ENCODE results near the gene SCD. TPM values are rescaled to one million over a fixed set of nuclear protein-coding genes. Genes with fewer than 3 reads are reported as not detected.

The SCD gene
- total and polyA plus RNA-seq, 2 experiments from 2014 or later: 325 to 816 TPM

GRCh38 chr10:100347568-100348195 is 649 bp downstream of the SCD start (continued):
- TF ChIP-seq ZNF462 (CRISPR knock-in tag; IDR thresholded peaks at IDR 0.05) (no peak), JUNB (IDR thresholded peaks at IDR 0.05; ENCODE audit: unreplicated experiment) (no peak)

GRCh38 chr10:100348389-100348927 is 1.4 kb downstream of the SCD start:
- H3K9me2 ChIP-seq (ENCODE audit: insufficient read depth): no peaks in the 10 kb centered on the region
- H3K36me3 Mint-ChIP-seq (ENCODE audit: low read depth): peaks cover 60% of the 10 kb centered on the region
- ATAC-seq (no peak), DNase-seq (ENCODE audit: low spot score) (no peak)
- H3K4me1 Mint-ChIP-seq: peaks cover 56% of the 10 kb centered on the region
- peaks cover 56% of the 10 kb centered on the region for H4K20me1 ChIP-seq (replicated peaks; ENCODE audit: insufficient read depth)
- H3K27ac ChIP-seq (ENCODE audit: low read depth): peak overlapping the region; percentile 66
- H3K79me2 ChIP-seq (replicated peaks; ENCODE audit: insufficient read depth): peaks cover 79% of the 10 kb centered on the region
- peak overlapping the region; percentile 100 for H3K4me3 ChIP-seq
- H3K27me3 ChIP-seq (ENCODE audit: insufficient read depth): no peaks in the 10 kb centered on the region
- H3F3A ChIP-seq (replicated peaks; ENCODE audit: low read depth): peaks cover 36% of the 10 kb centered on the region
- H3K4me1 ChIP-seq (ENCODE audit: insufficient read depth): peaks cover 60% of the 10 kb centered on the region
- H3K4me2 ChIP-seq: peak overlapping the region; percentile 99
- peaks cover 14% of the 10 kb centered on the region for H3K27me3 Mint-ChIP-seq (ENCODE audit: insufficient read depth, low read depth, poor library complexity)
- H2AFZ ChIP-seq: no peak overlapping the region
- H3K9me3 Mint-ChIP-seq: no peaks in the 10 kb centered on the region
- no peak overlapping the region for H3K27ac Mint-ChIP-seq
- H3K4me3 Mint-ChIP-seq: peak overlapping the region; percentile 92
- peaks cover 54% of the 10 kb centered on the region for H3K36me3 ChIP-seq (ENCODE audit: insufficient read depth)
- no peak for TF ChIP-seq EZH2phosphoT487 (IDR thresholded peaks at IDR 0.05; ENCODE audit: unreplicated experiment)
- no peak for TF ChIP-seq ZNF462 (CRISPR knock-in tag; IDR thresholded peaks at IDR 0.05)
- no peak for TF ChIP-seq NANOG (IDR thresholded peaks at IDR 0.05; ENCODE audit: borderline replicate concordance)
- no peak for TF ChIP-seq EZH2 (IDR thresholded peaks at IDR 0.05; ENCODE audit: low read depth, unreplicated experiment)
- TF ChIP-seq STAT1 (IDR thresholded peaks at IDR 0.05; ENCODE audit: unreplicated experiment): no peak
- no peak for TF ChIP-seq CTCF (conservative IDR thresholded peaks at IDR 0.05; ENCODE audit: low read depth in 2 of 2)

Measured in GM23338 (cell line).